Lower lobe of right lung (tissue), 2 donors: ENCODE data around the gene LCE3C. TPM values are rescaled to one million over a fixed set of nuclear protein-coding genes. Genes with fewer than 3 reads are reported as not detected.

Experiments
- ATAC-seq, 2 donors: fragments of 200-7000 bp; cut with Tn5 transposase; one replicate each; pipeline ENCODE4 v1.9.1; 2020 to 2022; ENCODE audit warnings: mild to moderate bottlenecking in 2 of 2, moderate library complexity in 2 of 2
- DNase-seq: peaks from one replicate; pipeline ENCODE4 v3.0.0-alpha.2; 2020
- H3K27ac ChIP-seq: fragments of 200-600 bp; one replicate; pipeline ENCODE4 v1.8.0; 2022
- H3K27me3 ChIP-seq: fragments of 200-600 bp; one replicate; pipeline ENCODE4 v1.8.0; 2022; ENCODE audit warnings: low read depth
- H3K36me3 ChIP-seq: fragments of 200-600 bp; one replicate; pipeline ENCODE4 v1.8.0; 2022; ENCODE audit warnings: mild to moderate bottlenecking
- H3K4me1 ChIP-seq: fragments of 200-600 bp; one replicate; pipeline ENCODE4 v1.8.0; 2022
- H3K4me3 ChIP-seq: fragments of 200-600 bp; one replicate; pipeline ENCODE4 v1.8.0; 2022; ENCODE audit warnings: mild to moderate bottlenecking
- H3K9me3 ChIP-seq: fragments of 200-600 bp; one replicate; pipeline ENCODE4 v1.8.0; 2022
- CTCF ChIP-seq: fragments of 200-600 bp; IDR thresholded peaks from one replicate; pipeline ENCODE4 v1.8.0; 2022; ENCODE audit warnings: antibody characterized with exemption, mild to moderate bottlenecking
- intact Hi-C: fragments of 100-400 bp; cut with DNase I; formaldehyde crosslinking; loops from one replicate; pipeline ENCODE4 v1.11.0; 2022
- total RNA-seq: library from RNA; stranded (reverse); fragmentation: NEBNext Ultra II Directional; extraction: Animal tissue kit (Norgen Biotek cat#: 25700); gene quantifications from one replicate; pipeline ENCODE4 v1.2.1, GENCODE V29; 2021
- donor health status: DM: no; HTN: yes; CAD: no; lungs with severe emphysema.

The LCE3C gene
- total RNA-seq, 1 donor from 2014 or later = not detected

- Histone ChIP-seq H3K4me1 (no peaks in the 10 kb centered on the region), H3K9me3 (peaks cover 20% of the 10 kb centered on the region), H3K27me3 (no peaks in the 10 kb centered on the region), H3K27ac (no peak overlapping the region), H3K36me3 (no peaks in the 10 kb centered on the region), H3K4me3 (no peak overlapping the region)
- ATAC-seq (no peak), DNase-seq (no peak)
- TF ChIP-seq CTCF = no peak
- intact Hi-C loops = no loop called here
Measured at GRCh38 chr1:152621993-152622392, 22.0 kb downstream of the LCE3C start.

GRCh38 chr1:152622803-152623202 is 22.8 kb downstream of the LCE3C start, which contains the start of gene LCE3A:
Gene LCE3A (minus strand): TSS chr1:152623103. CDS start chr1:152623103, 0 bp downstream.
- ATAC-seq (peak; percentile 13 to 19), DNase-seq (no peak)
- H3K27me3 ChIP-seq = no peaks in the 10 kb centered on the region
- H3K4me3 ChIP-seq = no peak within 1 kb of the TSS
- no peak for TF ChIP-seq CTCF
- H3K9me3 ChIP-seq = peaks cover 19% of the 10 kb centered on the region
- H3K4me1 ChIP-seq = no peaks in the 10 kb centered on the region
- H3K36me3 ChIP-seq = no peaks in the 10 kb centered on the region
- H3K27ac ChIP-seq = no peak within 1 kb of the TSS
- intact Hi-C loops = no loop called here

GRCh38 chr1:152623203-152623844 is 23.3 kb downstream of the LCE3C start:
- DNase-seq = no peak
- peak in 1 of 2 donors; percentile 17 for ATAC-seq
- no peaks in the 10 kb centered on the region for H3K36me3 ChIP-seq
- no peaks in the 10 kb centered on the region for H3K27me3 ChIP-seq
- TF ChIP-seq CTCF = no peak
- H3K9me3 ChIP-seq = peaks cover 16% of the 10 kb centered on the region
- no peak overlapping the region for H3K27ac ChIP-seq
- H3K4me3 ChIP-seq = no peak overlapping the region
- no peaks in the 10 kb centered on the region for H3K4me1 ChIP-seq
- intact Hi-C loops = no loop called here

DNA sequence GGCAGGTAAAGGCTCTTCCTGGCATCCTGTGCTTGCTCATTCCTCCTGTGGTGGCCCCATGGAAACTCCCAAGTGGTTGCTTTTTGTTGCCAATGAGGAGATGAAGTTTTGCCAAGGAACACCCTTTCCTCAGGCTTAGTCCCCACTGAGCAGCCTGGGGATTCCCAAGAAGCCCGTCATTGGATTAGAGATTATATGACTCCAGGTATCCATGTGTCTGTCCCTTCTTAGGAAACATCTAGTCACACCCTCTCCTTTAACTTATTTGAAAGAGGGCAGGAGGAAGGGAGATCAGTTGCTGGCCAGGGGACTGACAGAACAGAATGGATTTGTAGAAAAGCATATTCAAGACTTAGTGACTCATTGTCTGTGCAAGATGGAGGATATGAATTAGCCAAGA is 26.7 kb downstream of the LCE3C start:
- no peaks in the 10 kb centered on the region for H3K9me3 ChIP-seq
- no peak overlapping the region for H3K4me3 ChIP-seq
- H3K27me3 ChIP-seq = no peaks in the 10 kb centered on the region
- intact Hi-C loops = no loop called here
- TF ChIP-seq CTCF = no peak
- ATAC-seq (no peak), DNase-seq (no peak)
- H3K36me3 ChIP-seq = no peaks in the 10 kb centered on the region
- H3K4me1 ChIP-seq = no peaks in the 10 kb centered on the region
- H3K27ac ChIP-seq = no peak overlapping the region

GRCh38 chr1:152630596-152630995 is 30.6 kb downstream of the LCE3C start:
- Histone ChIP-seq H3K36me3 (no peaks in the 10 kb centered on the region), H3K4me3 (no peak overlapping the region), H3K27me3 (no peaks in the 10 kb centered on the region), H3K4me1 (no peaks in the 10 kb centered on the region), H3K9me3 (peaks cover 3% of the 10 kb centered on the region), H3K27ac (no peak overlapping the region)
- intact Hi-C loops = no loop called here
- no peak for TF ChIP-seq CTCF
- ATAC-seq = no peak
- DNase-seq = no peak
